GM23338 (cell line): ENCODE data around the gene NTN4. TPM values are rescaled to one million over a fixed set of nuclear protein-coding genes. Genes with fewer than 3 reads are reported as not detected.
A peak's percentile ranks its signal among the peaks of the same experiment; 100 is the strongest.

ENCODE experiments used
- ATAC-seq: fragments of 200-7000 bp; cut with Tn5 transposase; 3 replicates; pipeline ENCODE4 v1.9.1; 2020
- DNase-seq: peaks from one replicate; pipeline ENCODE4 v3.0.0-alpha.2; 2015; ENCODE audit warnings: low spot score
- H2AFZ ChIP-seq: fragments of 200-600 bp; sonication (generic); 2 replicates; pipeline ENCODE4 v1.8.0; 2016; ENCODE audit warnings: antibody characterized with exemption, mild to moderate bottlenecking, moderate library complexity
- H3F3A ChIP-seq: fragments of 200-600 bp; sonication (generic); replicated peaks from 2 replicates; pipeline ENCODE4 v1.8.0; 2017; ENCODE audit warnings: antibody characterized with exemption, mixed run types, low read depth
- H3K27ac ChIP-seq: fragments of 200-600 bp; sonication (generic); 2 replicates; pipeline ENCODE4 v1.6.1; 2016; ENCODE audit warnings: low read depth
- H3K27me3 ChIP-seq: fragments of 200-600 bp; sonication (generic); 2 replicates; pipeline ENCODE4 v1.8.0; 2016; ENCODE audit warnings: mild to moderate bottlenecking, mixed run types, moderate library complexity; ENCODE audit not compliant: insufficient read depth
- H3K36me3 ChIP-seq: fragments of 200-600 bp; sonication (generic); 2 replicates; pipeline ENCODE4 v1.8.0; 2016; ENCODE audit warnings: mild to moderate bottlenecking; ENCODE audit not compliant: insufficient read depth
- H3K4me1 ChIP-seq: fragments of 200-600 bp; sonication (generic); 2 replicates; pipeline ENCODE4 v1.8.0; 2016; ENCODE audit warnings: mild to moderate bottlenecking, moderate library complexity; ENCODE audit not compliant: insufficient read depth
- H3K4me2 ChIP-seq: fragments of 200-600 bp; sonication (generic); 2 replicates; pipeline ENCODE4 v1.7.1; 2017; ENCODE audit warnings: mixed run types
- H3K4me3 ChIP-seq: fragments of 200-600 bp; sonication (generic); 2 replicates; pipeline ENCODE4 v1.6.1; 2016; ENCODE audit warnings: mixed run types
- H3K79me2 ChIP-seq: fragments of 200-600 bp; sonication (generic); replicated peaks from 2 replicates; pipeline ENCODE4 v1.8.0; 2017; ENCODE audit warnings: mild to moderate bottlenecking; ENCODE audit not compliant: insufficient read depth
- H3K9me2 ChIP-seq: fragments of 200-600 bp; sonication (generic); 2 replicates; pipeline ENCODE4 v1.8.0; 2017; ENCODE audit not compliant: insufficient read depth
- H4K20me1 ChIP-seq: fragments of 200-600 bp; sonication (generic); replicated peaks from 2 replicates; pipeline ENCODE4 v1.8.0; 2017; ENCODE audit warnings: mild to moderate bottlenecking; ENCODE audit not compliant: insufficient read depth
- H3K27ac Mint-ChIP-seq: 2 replicates; pipeline ENCODE4 v1.8.0; 2020; ENCODE audit warnings: inconsistent platforms, mild to moderate bottlenecking, moderate library complexity, mixed read lengths
- H3K27me3 Mint-ChIP-seq: 3 replicates; pipeline ENCODE4 v1.8.0; 2022; ENCODE audit warnings: low read depth, mild to moderate bottlenecking, moderate library complexity, mixed read lengths, inconsistent platforms; ENCODE audit not compliant: insufficient read depth, poor library complexity
- H3K36me3 Mint-ChIP-seq: 3 replicates; pipeline ENCODE4 v1.8.0; 2021; ENCODE audit warnings: low read depth, mild to moderate bottlenecking, inconsistent platforms, moderate library complexity, mixed read lengths
- H3K4me1 Mint-ChIP-seq: 3 replicates; pipeline ENCODE4 v1.8.0; 2020; ENCODE audit warnings: mild to moderate bottlenecking, inconsistent platforms, mixed read lengths
- H3K4me3 Mint-ChIP-seq: 3 replicates; pipeline ENCODE4 v1.8.0; 2021; ENCODE audit warnings: moderate library complexity, mild to moderate bottlenecking, inconsistent platforms, mixed read lengths
- H3K9me3 Mint-ChIP-seq: 3 replicates; pipeline ENCODE4 v1.8.0; 2020; ENCODE audit warnings: moderate library complexity, mild to moderate bottlenecking, inconsistent platforms, mixed read lengths
- EZH2phosphoT487 ChIP-seq: fragments of 200-600 bp; sonication (generic); IDR thresholded peaks from one replicate; pipeline ENCODE4 v1.8.1; 2018; ENCODE audit warnings: antibody characterized with exemption; ENCODE audit not compliant: unreplicated experiment
- JUNB ChIP-seq: IDR thresholded peaks from one replicate; pipeline ENCODE4 v1.6.1; 2016; ENCODE audit warnings: antibody characterized with exemption; ENCODE audit not compliant: unreplicated experiment
- NANOG ChIP-seq: IDR thresholded peaks from 2 replicates; pipeline ENCODE4 v1.6.1; 2016; ENCODE audit warnings: antibody characterized with exemption, borderline replicate concordance
- POLR2AphosphoS5 ChIP-seq: IDR thresholded peaks from 2 replicates; pipeline ENCODE4 v1.6.1; 2016; ENCODE audit warnings: antibody characterized with exemption, low read depth
- STAT1 ChIP-seq: IDR thresholded peaks from one replicate; pipeline ENCODE4 v1.6.1; 2016; ENCODE audit warnings: antibody characterized with exemption; ENCODE audit not compliant: unreplicated experiment
- ZNF331 ChIP-seq: fragments of 250-450 bp; sonication (Bioruptor Pico); IDR thresholded peaks from 2 replicates; pipeline ENCODE4 v1.5.0; 2020; ENCODE audit warnings: low read depth, mild to moderate bottlenecking, moderate library complexity
- polyA plus RNA-seq: library from polyadenylated mRNA; unstranded; fragments of >200 nt; fragmentation: Nextera tagmentation; extraction: Ambion mirVana; gene quantifications from 2 replicates; pipeline ENCODE4 v1.2.1, GENCODE V29; 2016
- total RNA-seq: library from RNA; depleted of rRNA; stranded (reverse); fragments of >200 nt; shearing (Covaris generic); gene quantifications from 2 replicates; pipeline ENCODE4 v1.2.3, GENCODE V29; 2014
- TF ChIP-seq, protein P1 (sequence below): IDR thresholded peaks from one replicate; pipeline ENCODE4 v1.6.1; 2018; ENCODE audit warnings: antibody characterized with exemption; ENCODE audit not compliant: unreplicated experiment
- TF ChIP-seq, protein P2 (sequence below), 2 experiments: fragments of 200-600 bp in 1 of 2; sonication (generic) in 1 of 2; conservative IDR thresholded peaks; 2 replicates each; pipeline versions ENCODE4 v1.5.1 to v1.6.1; 2016 to 2017; ENCODE audit warnings: antibody characterized with exemption in 2 of 2, low read depth in 2 of 2, mild to moderate bottlenecking in 2 of 2, moderate library complexity in 1 of 2
- TF ChIP-seq, protein P3 (sequence below): IDR thresholded peaks from 2 replicates; pipeline ENCODE4 v1.6.1; 2016; ENCODE audit warnings: antibody characterized with exemption

The NTN4 gene
- total and polyA plus RNA-seq, 2 experiments from 2014 or later, result 1.5 to 3.8 TPM

DNA sequence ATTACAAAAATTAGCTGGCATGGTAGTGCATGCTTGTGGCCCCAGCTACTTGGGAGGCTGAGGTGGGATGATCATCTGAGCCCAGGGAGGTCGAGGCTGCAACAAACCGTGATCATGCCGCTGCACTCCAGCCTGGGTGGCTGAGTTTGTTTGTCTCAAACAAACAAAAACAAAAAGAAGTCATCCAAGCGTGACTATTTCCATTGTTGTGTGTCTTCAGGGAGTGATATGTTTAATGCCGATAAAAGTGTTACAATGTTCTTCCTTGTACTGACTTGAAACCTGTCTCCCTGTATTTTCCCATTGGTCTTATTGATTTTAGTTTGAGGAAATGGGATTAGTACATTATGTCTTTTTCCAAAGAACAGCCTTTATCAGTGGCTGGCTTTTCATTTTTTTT lies 163.7 kb downstream of the NTN4 start (continued):
- no peak for TF ChIP-seq ZNF331 (CRISPR knock-in tag)

DNA sequence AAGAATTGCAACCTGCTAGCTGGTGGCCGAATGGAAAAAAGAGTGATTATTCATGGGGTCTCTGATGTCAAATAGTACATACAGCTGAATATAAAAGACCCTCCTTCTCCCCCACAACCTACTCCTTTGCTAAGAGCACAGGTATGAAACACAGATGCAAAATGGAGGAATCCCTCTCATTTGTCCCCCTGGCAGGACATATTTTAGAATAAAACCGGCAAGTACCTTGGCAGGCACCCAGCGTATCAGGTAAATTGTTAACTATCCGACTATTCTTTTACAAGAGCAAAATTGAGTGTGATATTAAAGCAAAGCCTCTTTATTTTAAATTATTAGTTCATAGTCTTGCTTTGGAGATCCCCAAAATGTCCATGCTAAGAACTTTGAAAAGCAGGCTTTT lies 165.6 kb downstream of the NTN4 start:
- Mint-ChIP-seq H3K27me3 (peaks cover 5% of the 10 kb centered on the region), H3K27ac (peak overlapping the region; percentile 39; the same call in 1 of the 2 replicates), H3K36me3 (no peaks in the 10 kb centered on the region; the same call in 2 of the 3 replicates), H3K4me3 (no peak overlapping the region), H3K9me3 (no peaks in the 10 kb centered on the region; the same call in 2 of the 3 replicates), H3K4me1 (peaks cover 18% of the 10 kb centered on the region; the same call in 2 of the 3 replicates)
- ATAC-seq (no peak), DNase-seq (no peak)
- peak overlapping the region; percentile 78; the same call in 1 of the 2 replicates for H3K27ac ChIP-seq
- no peak overlapping the region for H3K4me3 ChIP-seq
- no peak overlapping the region for H2AFZ ChIP-seq
- H3F3A ChIP-seq, result no peaks in the 10 kb centered on the region
- TF ChIP-seq, protein P1, sequence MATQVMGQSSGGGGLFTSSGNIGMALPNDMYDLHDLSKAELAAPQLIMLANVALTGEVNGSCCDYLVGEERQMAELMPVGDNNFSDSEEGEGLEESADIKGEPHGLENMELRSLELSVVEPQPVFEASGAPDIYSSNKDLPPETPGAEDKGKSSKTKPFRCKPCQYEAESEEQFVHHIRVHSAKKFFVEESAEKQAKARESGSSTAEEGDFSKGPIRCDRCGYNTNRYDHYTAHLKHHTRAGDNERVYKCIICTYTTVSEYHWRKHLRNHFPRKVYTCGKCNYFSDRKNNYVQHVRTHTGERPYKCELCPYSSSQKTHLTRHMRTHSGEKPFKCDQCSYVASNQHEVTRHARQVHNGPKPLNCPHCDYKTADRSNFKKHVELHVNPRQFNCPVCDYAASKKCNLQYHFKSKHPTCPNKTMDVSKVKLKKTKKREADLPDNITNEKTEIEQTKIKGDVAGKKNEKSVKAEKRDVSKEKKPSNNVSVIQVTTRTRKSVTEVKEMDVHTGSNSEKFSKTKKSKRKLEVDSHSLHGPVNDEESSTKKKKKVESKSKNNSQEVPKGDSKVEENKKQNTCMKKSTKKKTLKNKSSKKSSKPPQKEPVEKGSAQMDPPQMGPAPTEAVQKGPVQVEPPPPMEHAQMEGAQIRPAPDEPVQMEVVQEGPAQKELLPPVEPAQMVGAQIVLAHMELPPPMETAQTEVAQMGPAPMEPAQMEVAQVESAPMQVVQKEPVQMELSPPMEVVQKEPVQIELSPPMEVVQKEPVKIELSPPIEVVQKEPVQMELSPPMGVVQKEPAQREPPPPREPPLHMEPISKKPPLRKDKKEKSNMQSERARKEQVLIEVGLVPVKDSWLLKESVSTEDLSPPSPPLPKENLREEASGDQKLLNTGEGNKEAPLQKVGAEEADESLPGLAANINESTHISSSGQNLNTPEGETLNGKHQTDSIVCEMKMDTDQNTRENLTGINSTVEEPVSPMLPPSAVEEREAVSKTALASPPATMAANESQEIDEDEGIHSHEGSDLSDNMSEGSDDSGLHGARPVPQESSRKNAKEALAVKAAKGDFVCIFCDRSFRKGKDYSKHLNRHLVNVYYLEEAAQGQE, result no peak
- TF ChIP-seq EZH2phosphoT487 (no peak), STAT1 (no peak), NANOG (no peak), JUNB (no peak), POLR2AphosphoS5 (no peak), ZNF331 (CRISPR knock-in tag) (no peak)
- TF ChIP-seq, protein P2, sequence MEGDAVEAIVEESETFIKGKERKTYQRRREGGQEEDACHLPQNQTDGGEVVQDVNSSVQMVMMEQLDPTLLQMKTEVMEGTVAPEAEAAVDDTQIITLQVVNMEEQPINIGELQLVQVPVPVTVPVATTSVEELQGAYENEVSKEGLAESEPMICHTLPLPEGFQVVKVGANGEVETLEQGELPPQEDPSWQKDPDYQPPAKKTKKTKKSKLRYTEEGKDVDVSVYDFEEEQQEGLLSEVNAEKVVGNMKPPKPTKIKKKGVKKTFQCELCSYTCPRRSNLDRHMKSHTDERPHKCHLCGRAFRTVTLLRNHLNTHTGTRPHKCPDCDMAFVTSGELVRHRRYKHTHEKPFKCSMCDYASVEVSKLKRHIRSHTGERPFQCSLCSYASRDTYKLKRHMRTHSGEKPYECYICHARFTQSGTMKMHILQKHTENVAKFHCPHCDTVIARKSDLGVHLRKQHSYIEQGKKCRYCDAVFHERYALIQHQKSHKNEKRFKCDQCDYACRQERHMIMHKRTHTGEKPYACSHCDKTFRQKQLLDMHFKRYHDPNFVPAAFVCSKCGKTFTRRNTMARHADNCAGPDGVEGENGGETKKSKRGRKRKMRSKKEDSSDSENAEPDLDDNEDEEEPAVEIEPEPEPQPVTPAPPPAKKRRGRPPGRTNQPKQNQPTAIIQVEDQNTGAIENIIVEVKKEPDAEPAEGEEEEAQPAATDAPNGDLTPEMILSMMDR (conservative IDR thresholded peaks at IDR 0.05; ENCODE audit: low read depth in 2 of 2), result no peak
- TF ChIP-seq, protein P3, sequence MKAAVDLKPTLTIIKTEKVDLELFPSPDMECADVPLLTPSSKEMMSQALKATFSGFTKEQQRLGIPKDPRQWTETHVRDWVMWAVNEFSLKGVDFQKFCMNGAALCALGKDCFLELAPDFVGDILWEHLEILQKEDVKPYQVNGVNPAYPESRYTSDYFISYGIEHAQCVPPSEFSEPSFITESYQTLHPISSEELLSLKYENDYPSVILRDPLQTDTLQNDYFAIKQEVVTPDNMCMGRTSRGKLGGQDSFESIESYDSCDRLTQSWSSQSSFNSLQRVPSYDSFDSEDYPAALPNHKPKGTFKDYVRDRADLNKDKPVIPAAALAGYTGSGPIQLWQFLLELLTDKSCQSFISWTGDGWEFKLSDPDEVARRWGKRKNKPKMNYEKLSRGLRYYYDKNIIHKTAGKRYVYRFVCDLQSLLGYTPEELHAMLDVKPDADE, result no peak
- no peaks in the 10 kb centered on the region for H3K27me3 ChIP-seq
- no peaks in the 10 kb centered on the region for H3K9me2 ChIP-seq
- H3K4me2 ChIP-seq, result no peak overlapping the region
- H3K36me3 ChIP-seq, result no peaks in the 10 kb centered on the region
- no peaks in the 10 kb centered on the region for H4K20me1 ChIP-seq
- H3K4me1 ChIP-seq, result peaks cover 14% of the 10 kb centered on the region
- no peaks in the 10 kb centered on the region for H3K79me2 ChIP-seq
